ENCODE data around the gene CCDC30. TPM values are rescaled to one million over a fixed set of nuclear protein-coding genes. Genes with fewer than 3 reads are reported as not detected.

CCDC30 gene
- polyA plus RNA-seq, 2 donors: 0.35 to 0.88 TPM

DNA sequence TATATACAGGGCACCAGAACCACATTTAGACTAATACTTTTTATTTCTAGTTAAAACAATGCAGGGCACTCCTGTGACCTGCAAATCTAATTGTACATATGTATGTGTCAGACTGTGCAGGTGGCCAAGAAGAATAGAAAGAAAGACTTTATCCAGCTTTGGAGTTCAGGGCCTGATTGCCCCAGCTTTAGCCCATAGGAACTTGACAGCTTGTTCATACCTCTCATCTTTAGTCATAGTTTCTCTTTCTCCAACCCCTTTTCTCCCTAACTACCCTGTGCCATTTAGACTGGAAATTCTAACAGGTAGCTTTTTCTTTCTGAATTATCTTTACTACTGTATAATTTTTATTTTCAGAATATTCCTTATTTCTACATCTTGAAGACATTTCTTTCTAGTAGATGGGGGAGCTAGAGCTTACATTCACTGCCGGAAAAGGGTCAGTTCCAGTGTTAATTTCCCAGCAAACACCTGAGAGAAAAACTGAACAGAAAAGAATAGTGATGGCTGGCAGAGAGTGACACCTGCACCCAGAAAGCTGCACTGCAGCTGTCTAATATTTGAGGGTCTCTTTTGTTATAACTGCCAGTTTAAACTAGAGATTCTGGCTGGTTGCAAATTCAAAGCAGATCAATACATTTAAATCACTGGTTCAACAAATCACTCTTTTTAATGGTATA, 227.5 kb downstream of the CCDC30 start:
- Histone ChIP-seq H3K9me3 (ENCODE audit: control insufficient read depth in 2 of 2, insufficient read depth in 1 of 2, low read depth in 1 of 2, low read length in 1 of 2) (no peaks in the 10 kb centered on the region), H3K36me3 (ENCODE audit: control insufficient read depth in 2 of 2, insufficient read depth in 2 of 2, low read length in 1 of 2) (no peaks in the 10 kb centered on the region), H3K4me1 (ENCODE audit: control insufficient read depth in 2 of 2, insufficient read depth in 2 of 2, low read length in 1 of 2) (peaks cover 0 to 2% of the 10 kb centered on the region in 2 donors), H3K27ac (ENCODE audit: low read depth in 2 of 2, low read length in 1 of 2) (no peak overlapping the region), H3K27me3 (ENCODE audit: control insufficient read depth in 1 of 2, insufficient read depth in 2 of 2, low read length in 2 of 2) (no peaks in the 10 kb centered on the region), H3K4me3 (ENCODE audit: low read depth in 1 of 2, low read length in 2 of 2) (no peak overlapping the region)
- WGBS, 2 donors: 58 to 59% methylated on average over 1 of the region's 1 CpG

- Histone ChIP-seq H3K36me3 (ENCODE audit: control insufficient read depth in 2 of 2, insufficient read depth in 2 of 2, low read length in 1 of 2) (peaks cover 0 to 1% of the 10 kb centered on the region in 2 donors), H3K27ac (ENCODE audit: low read depth in 2 of 2, low read length in 1 of 2) (no peak overlapping the region)
Observed at GRCh38 chr1:42691157-42691498, 228.0 kb downstream of the CCDC30 start.

GRCh38 chr1:42692461-42692860, 229.4 kb downstream of the CCDC30 start:
- H3K27ac ChIP-seq (ENCODE audit: low read depth in 2 of 2, low read length in 1 of 2): no peak overlapping the region
- no peaks in the 10 kb centered on the region for H3K27me3 ChIP-seq (ENCODE audit: control insufficient read depth in 1 of 2, insufficient read depth in 2 of 2, low read length in 2 of 2)
- WGBS, 2 donors: 28 to 39% methylated on average over 5 of the region's 5 CpGs
- no peaks in the 10 kb centered on the region for H3K9me3 ChIP-seq (ENCODE audit: control insufficient read depth in 2 of 2, insufficient read depth in 1 of 2, low read depth in 1 of 2, low read length in 1 of 2)
- H3K4me1 ChIP-seq (ENCODE audit: control insufficient read depth in 2 of 2, insufficient read depth in 2 of 2, low read length in 1 of 2): peaks cover 0 to 2% of the 10 kb centered on the region in 2 donors
- peaks cover 3 to 8% of the 10 kb centered on the region in 2 donors for H3K36me3 ChIP-seq (ENCODE audit: control insufficient read depth in 2 of 2, insufficient read depth in 2 of 2, low read length in 1 of 2)
- no peak overlapping the region for H3K4me3 ChIP-seq (ENCODE audit: low read depth in 1 of 2, low read length in 2 of 2)

More at GRCh38 chr1:42691157-42691498, 228.0 kb downstream of the CCDC30 start:
- Histone ChIP-seq H3K9me3 (ENCODE audit: control insufficient read depth in 2 of 2, insufficient read depth in 1 of 2, low read depth in 1 of 2, low read length in 1 of 2) (no peaks in the 10 kb centered on the region), H3K4me1 (ENCODE audit: control insufficient read depth in 2 of 2, insufficient read depth in 2 of 2, low read length in 1 of 2) (peaks cover 0 to 2% of the 10 kb centered on the region in 2 donors), H3K4me3 (ENCODE audit: low read depth in 1 of 2, low read length in 2 of 2) (no peak overlapping the region), H3K27me3 (ENCODE audit: control insufficient read depth in 1 of 2, insufficient read depth in 2 of 2, low read length in 2 of 2) (no peaks in the 10 kb centered on the region)
- 64 to 70% methylated on average over 4 of the region's 4 CpGs for WGBS, 2 donors

GRCh38 chr1:42692911-42693310, 229.8 kb downstream of the CCDC30 start:
- H3K4me1 ChIP-seq (ENCODE audit: control insufficient read depth in 2 of 2, insufficient read depth in 2 of 2, low read length in 1 of 2): peaks cover 0 to 2% of the 10 kb centered on the region in 2 donors
- no peak overlapping the region for H3K4me3 ChIP-seq (ENCODE audit: low read depth in 1 of 2, low read length in 2 of 2)

DNA sequence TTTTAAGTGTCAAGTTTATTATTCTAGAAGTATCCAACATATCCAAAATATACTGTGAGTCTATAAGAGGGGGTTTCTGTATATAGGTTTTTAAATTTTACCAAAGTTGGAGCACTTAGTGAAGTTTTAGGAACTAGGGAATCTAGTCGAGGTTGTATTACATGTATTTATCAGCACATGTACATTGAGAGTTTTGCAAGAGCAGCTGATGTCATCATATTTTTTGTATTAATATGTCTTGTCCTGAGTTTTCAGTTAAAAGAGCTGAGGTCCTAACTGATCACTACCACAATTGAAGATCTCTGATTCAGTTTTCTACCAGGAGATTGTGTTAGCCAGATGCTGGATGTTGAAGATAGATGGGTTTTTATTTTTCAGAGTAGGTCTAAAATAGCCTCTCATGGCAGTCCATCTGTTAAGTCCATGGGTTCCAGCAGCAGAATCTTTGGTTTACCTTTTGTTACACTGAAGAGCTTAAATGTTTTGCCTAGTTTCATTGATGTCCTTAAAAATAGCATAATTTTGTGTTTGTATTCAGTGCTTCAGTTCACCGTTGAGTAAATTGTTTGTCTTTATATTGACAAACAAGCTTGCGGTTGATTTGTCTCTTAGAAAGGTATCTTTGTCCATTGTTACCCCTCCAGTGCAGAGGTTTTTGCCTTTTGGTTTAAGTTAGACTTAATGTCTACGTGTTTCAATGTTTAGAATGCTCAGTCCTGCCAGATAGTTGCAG, 235.2 kb downstream of the CCDC30 start:
- Histone ChIP-seq H3K27me3 (ENCODE audit: control insufficient read depth in 1 of 2, insufficient read depth in 2 of 2, low read length in 2 of 2) (no peaks in the 10 kb centered on the region), H3K4me3 (ENCODE audit: low read depth in 1 of 2, low read length in 2 of 2) (no peak overlapping the region), H3K9me3 (ENCODE audit: control insufficient read depth in 2 of 2, insufficient read depth in 1 of 2, low read depth in 1 of 2, low read length in 1 of 2) (no peaks in the 10 kb centered on the region), H3K36me3 (ENCODE audit: control insufficient read depth in 2 of 2, insufficient read depth in 2 of 2, low read length in 1 of 2) (peaks cover 12 to 20% of the 10 kb centered on the region in 2 donors), H3K27ac (ENCODE audit: low read depth in 2 of 2, low read length in 1 of 2) (no peak overlapping the region), H3K4me1 (ENCODE audit: control insufficient read depth in 2 of 2, insufficient read depth in 2 of 2, low read length in 1 of 2) (no peaks in the 10 kb centered on the region)
- WGBS, 2 donors: 91 to 93% methylated on average over 4 of the region's 4 CpGs

More at GRCh38 chr1:42692911-42693310, 229.8 kb downstream of the CCDC30 start:
- H3K9me3 ChIP-seq (ENCODE audit: control insufficient read depth in 2 of 2, insufficient read depth in 1 of 2, low read depth in 1 of 2, low read length in 1 of 2): no peaks in the 10 kb centered on the region
- H3K27ac ChIP-seq (ENCODE audit: low read depth in 2 of 2, low read length in 1 of 2): no peak overlapping the region
- H3K27me3 ChIP-seq (ENCODE audit: control insufficient read depth in 1 of 2, insufficient read depth in 2 of 2, low read length in 2 of 2): no peaks in the 10 kb centered on the region
- peaks cover 3 to 12% of the 10 kb centered on the region in 2 donors for H3K36me3 ChIP-seq (ENCODE audit: control insufficient read depth in 2 of 2, insufficient read depth in 2 of 2, low read length in 1 of 2)
- WGBS, 2 donors: 58 to 59% methylated on average over 2 of the region's 2 CpGs

GRCh38 chr1:42700006-42700405, 236.9 kb downstream of the CCDC30 start:
- Histone ChIP-seq H3K27ac (ENCODE audit: low read depth in 2 of 2, low read length in 1 of 2) (no peak overlapping the region), H3K9me3 (ENCODE audit: control insufficient read depth in 2 of 2, insufficient read depth in 1 of 2, low read depth in 1 of 2, low read length in 1 of 2) (no peaks in the 10 kb centered on the region), H3K4me1 (ENCODE audit: control insufficient read depth in 2 of 2, insufficient read depth in 2 of 2, low read length in 1 of 2) (no peaks in the 10 kb centered on the region), H3K27me3 (ENCODE audit: control insufficient read depth in 1 of 2, insufficient read depth in 2 of 2, low read length in 2 of 2) (no peaks in the 10 kb centered on the region), H3K4me3 (ENCODE audit: low read depth in 1 of 2, low read length in 2 of 2) (no peak overlapping the region), H3K36me3 (ENCODE audit: control insufficient read depth in 2 of 2, insufficient read depth in 2 of 2, low read length in 1 of 2) (peaks cover 15 to 24% of the 10 kb centered on the region in 2 donors)

DNA sequence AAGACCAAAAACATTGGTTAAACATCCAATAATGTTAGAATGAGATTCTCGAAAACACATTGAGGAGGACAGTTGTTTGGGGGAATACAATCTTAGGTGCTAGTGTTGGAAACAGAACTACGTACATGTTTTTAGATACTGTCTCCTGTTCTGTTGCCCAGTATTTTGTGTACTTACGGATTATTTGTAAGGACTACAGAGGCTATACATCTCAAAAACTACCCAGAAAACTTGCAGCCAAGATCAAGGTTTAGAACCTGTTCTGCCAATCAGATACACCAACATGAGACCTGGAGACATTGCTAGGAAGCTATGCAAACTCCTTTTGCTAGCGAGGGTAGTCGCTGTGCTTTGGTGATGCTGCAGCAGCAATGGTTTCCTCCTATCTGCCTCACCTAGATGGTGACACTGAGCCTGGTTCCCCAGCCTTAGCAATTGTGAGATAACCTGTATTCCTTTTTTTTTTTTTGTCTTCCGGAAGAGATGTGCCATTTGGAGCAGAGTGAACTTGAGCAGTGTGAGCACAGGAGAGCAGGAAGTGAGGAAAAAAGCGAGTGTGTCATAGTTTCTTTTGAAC, 240.9 kb downstream of the CCDC30 start:
- Histone ChIP-seq H3K4me1 (ENCODE audit: control insufficient read depth in 2 of 2, insufficient read depth in 2 of 2, low read length in 1 of 2) (no peaks in the 10 kb centered on the region), H3K4me3 (ENCODE audit: low read depth in 1 of 2, low read length in 2 of 2) (no peak overlapping the region), H3K9me3 (ENCODE audit: control insufficient read depth in 2 of 2, insufficient read depth in 1 of 2, low read depth in 1 of 2, low read length in 1 of 2) (no peaks in the 10 kb centered on the region), H3K27ac (ENCODE audit: low read depth in 2 of 2, low read length in 1 of 2) (no peak overlapping the region), H3K27me3 (ENCODE audit: control insufficient read depth in 1 of 2, insufficient read depth in 2 of 2, low read length in 2 of 2) (no peaks in the 10 kb centered on the region), H3K36me3 (ENCODE audit: control insufficient read depth in 2 of 2, insufficient read depth in 2 of 2, low read length in 1 of 2) (peaks cover 10 to 12% of the 10 kb centered on the region in 2 donors)
- 93 to 97% methylated on average over 7 of the region's 7 CpGs for WGBS, 2 donors

Other genes starting within 250 kb of the CCDC30 start
- gene FOXJ3, start 128.1 kb upstream of the CCDC30 start, polyA plus RNA-seq: 1 to 10 TPM; 7.0 to 8.8 TPM
- gene RIMKLA, start 82.5 kb upstream of the CCDC30 start, polyA plus RNA-seq: under 1 TPM; 0.06 to 0.12 TPM
- gene ZMYND12, start 7.3 kb upstream of the CCDC30 start, polyA plus RNA-seq: under 1 TPM; 0.24 to 0.36 TPM
- gene PPCS, start 6.7 kb upstream of the CCDC30 start, polyA plus RNA-seq: 100 to 1,000 TPM in 1 of 2 donors, 10 to 100 TPM in 1; 68.4 to 157 TPM
- gene PPIH, start 195.1 kb downstream of the CCDC30 start, polyA plus RNA-seq: 10 to 100 TPM; 44.9 to 48.9 TPM
- 100 to 1,000 TPM; 381 to 428 TPM for gene YBX1, start 219.1 kb downstream of the CCDC30 start, polyA plus RNA-seq